CD4-positive, alpha-beta T cell treated with Interleukin-10 for 1 hour (primary cell): Measurements from ENCODE around the gene SLC25A47.

Experiments
- DNase-seq: peaks from one replicate; pipeline ENCODE4 v3.0.0-alpha.2; 2020

The SLC25A47 gene

DNA sequence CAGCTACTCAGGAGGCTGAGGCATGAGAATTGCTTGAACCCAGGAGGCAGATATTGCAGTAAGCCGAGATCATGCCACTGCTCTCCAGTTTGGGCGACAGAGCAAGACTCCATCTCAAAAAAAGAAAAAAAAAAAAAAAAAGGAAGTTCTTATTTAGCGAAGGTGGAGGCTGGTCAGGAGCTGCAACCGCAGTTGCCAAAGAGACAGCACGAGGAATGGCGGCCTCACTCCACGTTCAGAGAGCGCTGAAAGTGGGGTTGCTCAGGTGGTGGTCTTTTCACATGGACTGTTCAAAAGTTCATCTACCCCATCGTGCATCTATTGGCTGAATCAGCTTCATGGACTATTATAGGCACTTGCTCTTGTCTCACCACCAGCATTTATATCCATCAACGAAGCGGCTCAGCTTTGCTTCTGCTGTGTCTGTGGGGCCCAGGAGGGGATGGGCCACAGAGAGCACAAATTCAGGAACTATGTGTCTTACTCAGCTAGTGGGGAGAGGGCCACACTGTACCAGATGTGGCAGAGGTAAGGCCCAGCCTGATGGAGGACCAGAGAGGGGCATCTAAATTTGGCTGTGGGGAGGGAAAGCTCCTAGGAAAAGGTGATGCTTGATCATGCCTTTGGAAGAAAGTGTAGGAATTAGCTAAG, 27.3 kb downstream of the SLC25A47 start:
- DNase-seq: no peak

DNA sequence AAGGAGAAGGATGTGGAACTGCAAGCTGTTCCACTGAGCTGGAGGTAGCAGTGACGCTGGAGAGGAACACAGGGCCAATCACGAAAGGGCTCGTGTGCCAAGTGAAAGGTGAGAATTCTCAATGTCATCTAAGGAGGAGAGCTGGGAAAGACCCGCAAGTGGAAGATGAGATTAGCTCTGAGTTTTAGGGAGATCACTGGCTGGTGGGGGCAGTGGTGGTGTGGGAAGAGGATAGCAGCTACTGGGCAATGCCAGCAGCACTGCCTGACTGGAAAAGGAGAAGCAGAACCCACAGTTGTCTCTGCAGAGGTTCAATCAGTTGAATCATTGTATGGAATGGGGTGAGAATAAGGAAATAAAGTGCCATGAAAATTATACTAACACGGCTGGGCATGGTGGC, 27.8 kb downstream of the SLC25A47 start:
- no peak for DNase-seq

DNA sequence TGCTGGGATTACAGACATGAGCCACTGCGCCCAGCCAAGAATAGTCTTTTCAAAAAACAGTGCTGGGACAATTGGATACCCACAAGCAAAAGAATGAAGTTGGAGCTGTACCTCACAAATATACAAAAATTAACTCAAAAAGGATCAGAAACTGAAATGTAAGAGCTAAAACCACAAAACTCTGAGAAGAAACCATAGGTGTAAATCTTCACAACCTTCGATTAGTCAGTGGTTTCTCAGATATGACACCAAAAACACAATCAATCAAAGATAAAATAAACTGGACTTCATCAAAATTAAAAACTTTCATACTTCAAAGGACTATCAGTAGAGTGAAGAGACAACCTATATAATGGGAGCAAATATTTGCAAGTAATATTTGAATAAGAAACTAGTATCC, 35.3 kb downstream of the SLC25A47 start:
- no peak for DNase-seq

DNA sequence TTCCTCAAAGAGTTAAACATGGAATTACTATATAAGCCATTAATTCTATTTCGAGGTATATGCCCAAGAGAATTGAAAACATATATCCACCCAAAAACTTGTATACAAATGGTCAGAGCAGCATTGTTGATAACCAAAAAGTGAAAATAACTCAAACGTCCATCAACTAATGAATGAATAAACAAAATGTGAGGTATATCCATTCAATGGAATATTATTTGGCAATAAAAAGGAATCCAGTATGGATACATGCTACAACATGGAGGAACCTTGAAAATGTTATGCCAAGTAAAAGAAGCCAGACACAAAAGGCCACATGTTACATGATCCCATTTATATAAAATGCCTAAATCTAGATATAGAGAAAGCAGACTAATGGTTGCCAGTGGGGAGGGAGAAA, 36.0 kb downstream of the SLC25A47 start:
- DNase-seq: no peak

DNA sequence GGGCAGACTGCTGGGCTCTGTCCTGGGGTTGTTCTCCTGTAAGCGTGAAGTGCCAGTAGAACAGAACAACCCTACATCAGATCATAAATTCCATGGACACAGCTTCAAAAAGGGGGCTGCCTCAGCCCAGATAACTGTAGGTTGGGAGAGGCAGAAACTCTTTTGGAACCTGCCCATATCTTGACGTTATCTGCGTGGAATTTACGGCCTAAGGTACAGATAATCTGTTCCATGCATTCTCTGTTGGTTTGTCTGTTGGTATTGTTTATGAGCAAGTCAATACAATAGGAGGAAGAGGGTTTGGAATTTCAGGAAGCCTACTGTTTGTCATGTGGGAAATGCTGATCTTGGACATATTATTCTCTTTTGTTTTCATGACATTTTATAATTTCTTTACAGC, 36.7 kb downstream of the SLC25A47 start:
- no peak for DNase-seq

DNA sequence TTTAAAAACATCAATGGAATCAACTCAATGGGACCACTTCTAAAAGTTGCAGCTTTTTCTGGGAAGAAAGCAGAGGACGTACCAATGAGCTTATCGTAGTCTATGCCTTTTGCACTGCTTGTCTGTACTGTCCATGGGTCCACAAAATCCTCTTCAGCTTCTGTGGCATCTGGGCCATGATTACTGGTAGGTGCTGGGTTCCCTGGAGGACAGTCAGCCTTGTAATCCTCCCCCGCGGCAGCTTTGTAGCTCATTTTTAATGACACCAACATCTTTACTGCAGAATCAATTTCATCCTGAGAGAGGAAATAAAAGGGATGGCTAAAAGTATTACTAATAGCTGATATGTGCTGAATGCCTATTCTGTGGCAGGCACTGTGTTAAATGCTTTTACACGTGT, 38.5 kb downstream of the SLC25A47 start:
- DNase-seq: no peak

DNA sequence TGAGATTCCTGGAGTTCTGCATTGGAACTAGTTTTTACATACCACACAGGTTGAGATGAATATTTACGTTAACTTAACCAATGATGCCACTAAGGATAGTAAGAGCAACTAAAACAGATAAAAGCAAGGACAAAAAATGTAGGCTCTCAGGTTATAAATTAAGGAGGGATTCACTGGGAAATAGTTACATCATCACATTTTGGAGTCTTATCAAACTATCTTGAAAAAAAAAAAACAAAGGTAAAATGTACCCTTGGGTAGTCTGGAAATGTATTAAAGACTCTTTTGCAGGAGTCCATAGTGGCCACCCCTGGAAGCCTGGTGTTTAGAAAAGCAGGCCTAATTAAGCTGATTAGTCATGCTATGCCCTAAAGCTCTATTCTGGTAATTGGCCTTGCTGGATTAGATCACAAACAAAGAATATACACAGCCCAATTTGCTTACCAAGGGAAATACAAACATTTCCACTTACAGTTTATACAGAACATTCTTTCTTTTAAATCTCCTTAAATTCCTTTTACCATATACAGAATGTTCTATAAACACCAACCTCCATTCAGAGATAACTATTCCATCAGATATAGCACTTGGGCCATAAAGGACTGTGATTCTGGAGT, 39.3 kb downstream of the SLC25A47 start:
- DNase-seq: no peak

DNA sequence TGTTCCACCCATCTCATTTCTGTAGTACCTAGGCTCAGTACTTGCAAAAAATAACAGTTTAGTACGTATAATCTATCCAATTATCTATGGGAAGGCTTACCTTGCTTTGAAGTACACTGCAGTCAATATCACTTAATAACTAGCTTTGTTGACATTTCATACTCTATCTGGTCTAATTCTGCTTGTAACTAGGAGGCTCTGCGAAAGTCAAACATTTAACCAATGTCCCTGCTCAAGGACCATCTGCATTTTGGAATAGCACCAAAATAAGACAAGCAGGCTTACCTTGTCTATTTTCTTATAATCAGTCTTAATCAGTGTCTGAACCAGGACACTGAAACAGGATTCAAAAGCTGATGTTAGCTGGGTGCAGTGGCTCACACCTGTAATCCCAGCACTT, 39.9 kb downstream of the SLC25A47 start:
- no peak for DNase-seq

DNA sequence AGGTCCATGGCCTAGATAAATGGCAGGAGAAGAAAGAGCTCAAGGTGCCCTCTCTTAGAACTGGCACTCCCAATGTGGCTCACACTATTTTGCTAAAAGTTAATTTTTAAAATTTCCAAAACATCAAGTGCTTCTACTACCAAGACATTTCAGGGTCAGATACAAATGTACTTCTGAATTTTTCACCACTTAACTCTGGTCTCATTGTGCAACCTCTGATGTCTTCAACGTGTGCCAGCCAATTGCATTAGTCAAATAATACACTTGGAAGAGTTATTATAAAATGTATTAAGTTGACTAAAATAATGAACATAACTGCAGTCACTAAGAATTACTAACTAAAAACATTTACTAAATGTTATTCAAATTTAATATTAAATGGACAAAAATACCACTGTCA, 41.3 kb downstream of the SLC25A47 start:
- no peak for DNase-seq

DNA sequence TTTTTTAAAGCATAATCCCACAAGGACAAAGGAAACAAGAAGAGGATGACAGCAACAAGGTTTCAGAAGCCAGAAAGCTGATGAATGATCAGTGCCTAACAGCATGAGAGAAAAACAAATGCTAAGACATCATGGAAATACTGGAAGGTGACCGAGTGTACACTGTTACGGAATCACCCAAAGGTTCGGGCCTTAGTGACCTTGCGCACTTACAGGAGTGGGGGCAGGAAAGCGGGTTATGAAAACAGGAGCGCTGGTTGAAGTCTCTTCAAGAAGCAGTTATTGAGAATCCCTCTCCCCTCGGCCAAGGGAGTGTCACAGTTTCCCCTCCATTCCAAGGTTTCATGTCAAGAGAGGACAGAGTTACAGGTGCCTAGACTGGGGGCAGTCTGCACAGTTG, 42.6 kb downstream of the SLC25A47 start:
- DNase-seq: no peak

DNA sequence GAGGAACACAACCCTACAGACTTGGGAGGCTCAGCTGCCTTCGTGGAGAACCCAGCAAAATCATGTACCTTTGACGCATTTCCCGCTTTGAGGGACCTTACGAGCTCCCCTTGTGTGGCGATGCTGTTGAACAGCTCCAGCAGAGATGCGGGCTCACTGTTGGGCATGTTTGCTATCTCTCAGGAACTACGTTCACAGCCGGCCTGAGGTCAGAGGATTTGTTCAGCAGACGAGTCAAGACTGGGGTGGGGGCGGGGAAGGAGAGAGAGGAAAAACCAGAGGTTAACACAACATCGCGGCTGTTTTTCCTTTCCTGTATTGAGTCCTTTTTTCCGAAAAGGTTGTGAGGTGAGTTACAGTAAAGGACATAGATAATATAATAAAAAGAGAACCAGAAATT, 45.9 kb downstream of the SLC25A47 start:
- DNase-seq: no peak

DNA sequence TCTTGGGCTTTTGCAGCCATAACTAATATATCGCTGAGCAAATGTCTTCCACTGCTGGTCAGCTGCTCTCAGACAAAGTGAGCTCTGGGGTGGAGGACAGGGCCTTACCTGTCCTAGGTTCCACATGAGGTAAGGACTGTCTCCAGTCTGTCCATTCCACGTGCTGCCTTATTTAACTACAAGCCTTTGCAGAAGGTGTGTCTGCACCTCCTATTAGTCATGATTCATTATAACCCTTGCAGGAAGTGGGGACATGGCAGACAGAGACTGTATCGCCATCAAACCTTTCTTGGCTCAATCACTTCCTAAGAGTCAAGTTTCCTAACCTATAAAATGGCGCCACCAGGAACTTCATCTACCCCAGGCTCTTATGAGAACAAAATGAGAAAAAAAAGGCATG, 46.9 kb downstream of the SLC25A47 start:
- DNase-seq: no peak

DNA sequence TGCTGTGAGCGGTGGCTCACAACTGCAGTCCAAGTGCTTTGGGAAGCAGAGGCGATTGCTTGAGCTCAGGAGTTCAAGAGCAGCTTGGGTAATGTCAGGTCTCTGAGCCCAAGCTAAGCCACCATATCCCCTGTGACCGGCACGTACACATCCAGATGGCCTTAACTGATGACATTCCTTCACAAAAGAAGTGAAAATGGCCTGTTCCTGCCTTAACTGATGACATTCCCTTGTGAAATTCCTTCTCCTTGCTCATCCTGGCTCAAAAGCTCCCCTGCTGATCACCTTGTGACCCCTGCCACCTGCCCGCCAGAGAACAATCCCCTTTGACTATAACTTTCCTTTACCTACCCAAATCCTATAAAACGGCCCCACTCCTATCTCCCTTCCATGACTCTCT, 48.6 kb downstream of the SLC25A47 start:
- DNase-seq: no peak

DNA sequence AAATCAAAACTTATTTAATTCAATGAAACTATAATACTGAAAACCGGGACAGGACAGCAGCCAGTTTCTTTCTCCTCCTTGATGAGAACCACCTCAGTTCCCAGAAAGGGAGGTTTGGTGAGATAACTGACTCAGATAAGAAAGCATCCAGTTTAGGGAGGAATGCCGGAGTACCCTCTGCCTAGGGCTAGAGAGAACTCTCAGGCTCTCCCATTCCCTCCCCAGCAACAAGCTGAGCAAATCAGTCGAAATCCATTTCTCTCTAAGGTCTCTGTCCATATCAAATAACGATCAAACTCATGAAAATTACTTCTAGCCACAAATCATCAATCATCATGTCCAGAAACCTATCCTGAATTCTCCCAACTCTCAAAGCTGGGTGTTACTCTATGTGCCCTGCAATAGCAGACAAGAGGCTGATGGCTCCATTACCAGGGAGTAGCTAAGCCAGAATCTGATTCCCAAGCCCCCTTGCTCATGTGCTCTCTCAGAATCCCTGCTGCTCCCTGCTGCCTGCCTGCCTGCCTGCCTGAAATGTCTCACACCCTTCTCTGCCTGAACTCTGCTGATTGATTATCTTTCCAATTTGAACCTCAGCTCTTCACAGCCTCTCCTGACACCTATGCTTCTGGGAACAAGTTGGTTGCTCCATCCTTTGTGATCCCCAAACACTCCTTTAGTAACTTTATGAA, 49.4 kb downstream of the SLC25A47 start:
- no peak for DNase-seq

DNA sequence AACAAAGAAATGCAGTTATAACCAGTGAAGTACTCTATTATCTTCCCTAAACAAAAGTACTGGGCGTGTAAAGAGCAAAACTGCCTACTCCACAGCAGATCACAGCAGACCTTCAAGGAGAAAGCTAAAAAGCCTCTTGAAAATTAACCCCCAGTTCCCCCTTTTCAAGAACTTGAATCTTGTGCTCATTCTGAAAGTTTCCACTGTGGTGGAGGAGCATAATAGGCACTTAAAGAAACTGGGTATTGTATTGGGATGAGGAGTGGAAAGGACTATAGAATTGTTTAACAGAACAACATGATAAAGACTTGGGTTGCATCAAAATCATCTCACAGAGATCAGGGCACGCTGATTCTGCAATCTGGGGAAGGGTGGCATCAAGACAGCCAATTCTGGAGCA, 51.1 kb downstream of the SLC25A47 start:
- DNase-seq: no peak

DNA sequence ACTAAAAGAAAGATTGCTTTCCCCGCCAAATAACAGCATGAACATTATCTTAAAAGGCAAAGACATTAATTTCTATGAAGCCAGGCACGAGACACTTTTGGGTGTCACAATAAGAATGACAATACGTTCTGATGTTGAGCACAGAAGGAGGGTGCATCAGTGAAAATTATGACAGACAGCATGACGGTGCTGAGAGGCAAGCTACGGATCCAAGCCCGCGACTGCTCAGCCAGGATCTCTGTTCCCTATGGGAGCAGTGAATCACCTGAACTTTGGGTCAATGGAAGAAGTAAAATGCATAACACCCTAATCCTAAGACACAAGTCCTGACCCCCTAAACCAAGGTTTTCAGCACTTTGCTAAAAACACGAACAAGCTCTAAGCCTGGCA, 51.7 kb downstream of the SLC25A47 start:
- no peak for DNase-seq

DNA sequence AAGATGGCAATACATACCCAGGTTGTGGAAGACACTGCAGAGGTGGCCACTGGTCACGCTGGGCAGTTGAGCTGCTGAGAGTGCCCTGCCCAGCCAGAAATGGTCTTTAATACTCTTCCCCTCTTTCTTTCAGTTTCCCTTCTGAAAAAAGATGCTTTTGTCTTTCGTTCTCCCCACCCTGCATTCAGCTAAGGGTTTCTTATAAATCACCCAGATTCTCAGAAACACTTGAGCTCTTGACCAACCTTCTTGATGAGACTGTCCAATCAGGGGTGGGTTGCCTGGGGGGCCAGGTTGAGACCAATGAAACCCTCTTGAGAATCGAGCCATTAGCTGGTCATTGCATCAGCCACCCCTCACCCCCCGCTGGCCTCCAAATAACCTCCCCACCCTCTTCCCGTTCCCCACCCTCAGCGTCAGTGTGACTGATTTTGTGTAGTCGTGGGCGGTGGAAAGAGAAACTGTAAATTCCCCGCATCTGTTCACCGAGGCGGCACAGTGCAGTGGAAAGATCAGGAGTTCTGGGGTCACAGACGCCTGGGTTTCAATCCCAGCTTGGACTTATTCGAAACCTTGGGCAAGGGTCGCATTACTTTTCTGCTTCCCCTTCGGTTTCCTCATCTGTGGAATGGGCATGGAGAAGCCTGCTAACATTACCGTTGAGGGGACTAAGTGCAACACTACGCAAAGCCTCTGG, 52.3 kb downstream of the SLC25A47 start:
- DNase-seq: peak; percentile 62

DNA sequence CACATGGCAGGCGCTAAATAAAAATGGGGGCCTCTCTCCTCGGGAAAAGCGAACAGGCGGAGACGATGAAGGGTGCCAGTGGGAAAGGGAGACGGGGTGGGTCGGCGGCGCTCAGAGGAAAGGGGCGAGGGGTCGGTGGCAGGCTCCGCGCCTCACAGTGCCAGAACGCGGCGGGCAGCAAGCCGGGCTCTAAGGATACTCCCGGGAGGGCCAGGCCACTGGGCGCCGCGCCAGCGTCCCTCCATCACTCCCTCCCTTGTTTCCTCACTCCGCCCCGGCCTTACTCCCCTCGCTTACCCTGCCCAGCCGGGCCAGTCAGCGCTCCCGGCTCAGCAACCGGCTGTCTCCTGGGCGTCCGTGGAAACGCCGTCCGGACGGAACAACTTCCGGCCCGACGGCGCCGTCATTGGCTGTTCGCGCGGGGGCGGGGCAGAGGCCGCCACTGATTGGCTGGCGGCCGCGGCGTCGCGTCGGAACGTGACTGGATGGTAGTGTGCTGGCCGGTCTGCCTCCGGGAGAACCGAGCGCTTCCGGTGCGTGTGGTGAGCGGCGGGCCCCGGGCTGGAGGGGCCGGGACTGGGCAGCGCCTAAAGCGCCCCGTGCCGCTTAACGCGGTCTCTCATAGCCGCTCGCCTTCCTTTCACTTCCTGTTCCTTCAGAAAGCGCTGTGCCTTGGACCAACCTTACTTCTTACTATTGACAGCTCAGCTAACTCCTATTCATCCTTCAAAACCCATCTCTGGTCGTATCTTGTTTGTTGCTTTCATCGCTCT, 53.0 kb downstream of the SLC25A47 start, which contains the start of gene WDR25:
Gene WDR25 (plus strand): TSS at position 523 of the 773 bp plus-strand sequence.
- DNase-seq: peak; percentile 93

DNA sequence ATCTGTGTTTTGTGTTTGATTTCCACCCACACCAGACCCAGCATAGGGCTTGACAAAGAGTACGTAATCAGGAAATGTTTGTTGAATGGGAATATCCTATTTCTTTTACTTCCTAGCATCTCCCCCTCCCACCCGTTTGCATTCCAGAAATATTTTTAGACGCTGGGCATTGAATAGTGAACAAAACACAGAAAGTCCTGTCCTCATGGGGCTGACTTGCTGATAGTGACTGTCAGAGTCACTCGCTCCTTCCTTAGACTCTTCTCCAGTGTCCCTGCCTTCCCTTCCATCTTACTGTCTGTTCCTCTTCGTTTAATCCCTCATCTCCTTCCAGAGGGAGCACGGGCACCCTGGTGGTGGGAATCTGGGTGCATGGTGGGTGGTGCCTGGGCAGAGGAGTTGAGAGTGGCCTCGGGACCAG, 53.6 kb downstream of the SLC25A47 start:
- no peak for DNase-seq
